Liver (tissue), 9 donors: ENCODE data around the gene SUPT20H. TPM values are rescaled to one million over a fixed set of nuclear protein-coding genes. Genes with fewer than 3 reads are reported as not detected.

Experiments used
- DNase-seq: peaks from one replicate; pipeline ENCODE4 v3.0.0-alpha.2; 2017; ENCODE audit warnings: low spot score
- H3K27ac ChIP-seq, 2 donors: one replicate each; pipeline ENCODE4 v1.7.0; 2013; ENCODE audit warnings: inconsistent platforms in 2 of 2, low read length in 2 of 2, control low read depth in 1 of 2, low read depth in 1 of 2, mild to moderate bottlenecking in 1 of 2
- H3K27me3 ChIP-seq, 4 donors: one replicate each; pipeline versions ENCODE4 v1.6.1 to v1.7.0; 2013; ENCODE audit warnings: low read length in 3 of 4, inconsistent platforms in 1 of 4, mild to moderate bottlenecking in 1 of 4, moderate library complexity in 1 of 4; ENCODE audit not compliant: control insufficient read depth in 4 of 4, insufficient read depth in 4 of 4
- H3K36me3 ChIP-seq, 4 donors: one replicate each; pipeline versions ENCODE4 v1.6.1 to v1.7.0; 2013; ENCODE audit warnings: low read length in 3 of 4, mild to moderate bottlenecking in 3 of 4, low read depth in 1 of 4, moderate library complexity in 1 of 4; ENCODE audit not compliant: control insufficient read depth in 4 of 4, insufficient read depth in 3 of 4
- H3K4me1 ChIP-seq, 4 donors: one replicate each; pipeline versions ENCODE4 v1.6.1 to v1.7.0; 2013; ENCODE audit warnings: low read length in 3 of 4, mild to moderate bottlenecking in 3 of 4, moderate library complexity in 1 of 4; ENCODE audit not compliant: control insufficient read depth in 4 of 4, insufficient read depth in 4 of 4
- H3K4me3 ChIP-seq, 3 donors: one replicate each; pipeline versions ENCODE4 v1.6.1 to v1.7.0; 2013; ENCODE audit warnings: low read length in 3 of 3, control low read depth in 1 of 3, low read depth in 1 of 3, mild to moderate bottlenecking in 1 of 3
- H3K9ac ChIP-seq, 2 donors: one replicate each; pipeline ENCODE4 v1.7.0; 2013; ENCODE audit warnings: low read length in 2 of 2, mild to moderate bottlenecking in 2 of 2, moderate library complexity in 2 of 2, control low read depth in 1 of 2, low read depth in 1 of 2
- H3K9me3 ChIP-seq, 4 donors: one replicate each; pipeline versions ENCODE4 v1.6.1 to v1.7.0; 2013; ENCODE audit warnings: low read length in 3 of 4; ENCODE audit not compliant: control insufficient read depth in 4 of 4
- ATF3 ChIP-seq: IDR thresholded peaks from 2 replicates; pipeline ENCODE4 v1.6.1; 2016; ENCODE audit warnings: antibody characterized with exemption
- CTCF ChIP-seq: fragments of 150-350 bp; IDR thresholded peaks from 2 replicates; pipeline ENCODE4 v1.5.1; 2017; ENCODE audit warnings: improper control_type of control experiment, low read depth, low read length; ENCODE audit not compliant: missing input control
- EGR1 ChIP-seq, 2 donors: IDR thresholded peaks; 2 replicates each; pipeline ENCODE4 v1.6.1; 2016 to 2018; ENCODE audit warnings: antibody characterized with exemption in 2 of 2, low read depth in 2 of 2
- FOXA1 ChIP-seq: IDR thresholded peaks from 2 replicates; pipeline ENCODE4 v1.6.1; 2016; ENCODE audit warnings: antibody characterized with exemption
- FOXA2 ChIP-seq: IDR thresholded peaks from 2 replicates; pipeline ENCODE4 v1.6.1; 2016; ENCODE audit warnings: antibody characterized with exemption
- GABPA ChIP-seq, 2 donors: IDR thresholded peaks in 1 of 2; conservative IDR thresholded peaks in 1 of 2; 2 replicates each; pipeline ENCODE4 v1.6.1; 2016; ENCODE audit warnings: antibody characterized with exemption in 2 of 2, mild to moderate bottlenecking in 1 of 2, moderate library complexity in 1 of 2
- HNF4A ChIP-seq, 2 donors: conservative IDR thresholded peaks; 2 replicates each; pipeline ENCODE4 v1.6.1; 2016; ENCODE audit warnings: antibody characterized with exemption in 2 of 2, mild to moderate bottlenecking in 2 of 2
- HNF4G ChIP-seq: IDR thresholded peaks from 2 replicates; pipeline ENCODE4 v1.6.1; 2016; ENCODE audit warnings: antibody characterized with exemption
- JUND ChIP-seq, 2 donors: IDR thresholded peaks; 2 replicates each; pipeline ENCODE4 v1.6.1; 2016; ENCODE audit warnings: antibody characterized with exemption in 2 of 2
- MAX ChIP-seq: IDR thresholded peaks from 2 replicates; pipeline ENCODE4 v1.6.1; 2016; ENCODE audit warnings: antibody characterized with exemption
- NR2F2 ChIP-seq: IDR thresholded peaks from 2 replicates; pipeline ENCODE4 v1.6.1; 2016; ENCODE audit warnings: antibody characterized with exemption
- RAD21 ChIP-seq, 2 donors: IDR thresholded peaks; 2 replicates each; pipeline ENCODE4 v1.6.1; 2016; ENCODE audit warnings: antibody characterized with exemption in 2 of 2, mild to moderate bottlenecking in 2 of 2
- REST ChIP-seq: IDR thresholded peaks from 2 replicates; pipeline ENCODE4 v1.6.1; 2016; ENCODE audit warnings: antibody characterized with exemption, mild to moderate bottlenecking
- RXRA ChIP-seq, 2 donors: IDR thresholded peaks; 2 replicates each; pipeline ENCODE4 v1.6.1; 2017 to 2018; ENCODE audit warnings: antibody characterized with exemption in 2 of 2, mild to moderate bottlenecking in 1 of 2
- SP1 ChIP-seq: IDR thresholded peaks from 2 replicates; pipeline ENCODE4 v1.6.1; 2018; ENCODE audit warnings: antibody characterized with exemption, mild to moderate bottlenecking
- TAF1 ChIP-seq: conservative IDR thresholded peaks from 2 replicates; pipeline ENCODE4 v1.6.1; 2016; ENCODE audit warnings: antibody characterized with exemption, mild to moderate bottlenecking
- YY1 ChIP-seq: IDR thresholded peaks from 2 replicates; pipeline ENCODE4 v1.6.1; 2016; ENCODE audit warnings: antibody characterized with exemption, mild to moderate bottlenecking
- ZBTB33 ChIP-seq: IDR thresholded peaks from 2 replicates; pipeline ENCODE4 v1.6.1; 2016; ENCODE audit warnings: antibody characterized with exemption
- WGBS: extraction: QIAGEN DNeasy Blood & Tissue Kit; methylation state at CpG from one replicate; pipeline ENCODE4 v1.1.7; 2013; 5-methylcytosine and 5-hydroxymethylcytosine counted together
- polyA plus RNA-seq, 2 donors: library from polyadenylated mRNA; stranded (reverse) in 1 of 2; unstranded in 1 of 2; fragments of 200-250 nt in 1 of 2; fragments of >200 nt in 1 of 2; fragmentation: Nextera tagmentation in 1 of 2; extraction: Ambion mirVana in 1 of 2; gene quantifications; one replicate each; pipeline versions ENCODE4 v1.2.1 to v1.2.3, GENCODE V29; 2013 to 2015
- total RNA-seq, 2 donors: library from RNA; depleted of rRNA; stranded (reverse); fragments of >200 nt; gene quantifications; one replicate each; pipeline ENCODE4 v1.2.3, GENCODE V29; 2014
- donor health status: healthy.
- donor health status: healthy.
- donor health status: healthy.
- donor health status: healthy.
- donor health status: healthy.

Gene SUPT20H
- total and polyA plus RNA-seq, 4 donors, result 6.5 to 23.1 (median 17.1) TPM

GRCh38 chr13:36973621-36974295 lies 85.7 kb downstream of the SUPT20H start:
- Histone ChIP-seq H3K4me3 (no peak overlapping the region), H3K4me1 (no peaks in the 10 kb centered on the region), H3K36me3 (peaks cover under 1 to 17% (median 8%) of the 10 kb centered on the region in 4 donors), H3K27me3 (no peaks in the 10 kb centered on the region), H3K9ac (no peak overlapping the region), H3K27ac (no peak overlapping the region), H3K9me3 (no peaks in the 10 kb centered on the region)
- no peak for DNase-seq
- 97% methylated on average over 5 of the region's 5 CpGs for WGBS
- no peak for TF ChIP-seq SP1
- no peak for TF ChIP-seq RAD21 (IDR thresholded peaks at IDR 0.05)
- TF ChIP-seq HNF4G, result no peak
- TF ChIP-seq ATF3, result no peak
- TF ChIP-seq EGR1 (IDR thresholded peaks at IDR 0.05; ENCODE audit: low read depth in 2 of 2), result no peak
- no peak for TF ChIP-seq HNF4A (conservative IDR thresholded peaks at IDR 0.05)
- TF ChIP-seq FOXA1, result no peak
- no peak for TF ChIP-seq CTCF
- no peak for TF ChIP-seq REST
- TF ChIP-seq ZBTB33, result no peak
- TF ChIP-seq GABPA (IDR thresholded peaks at IDR 0.05 in 1 of 2, conservative IDR thresholded peaks at IDR 0.05 in 1 of 2), result no peak
- TF ChIP-seq JUND (IDR thresholded peaks at IDR 0.05), result no peak
- no peak for TF ChIP-seq NR2F2
- no peak for TF ChIP-seq YY1
- no peak for TF ChIP-seq TAF1
- TF ChIP-seq MAX, result no peak
- TF ChIP-seq FOXA2, result no peak
- no peak for TF ChIP-seq RXRA (IDR thresholded peaks at IDR 0.05)
